Mesodermal cell (in vitro differentiated cells): Measurements from ENCODE around the gene MSX1.

Experiments
- H3K27ac ChIP-seq: 2 replicates; pipeline ENCODE4 v1.7.0; 2013; ENCODE audit warnings: mild to moderate bottlenecking, low read depth, low read length, moderate library complexity; ENCODE audit not compliant: severe bottlenecking
- H3K36me3 ChIP-seq: 2 replicates; pipeline ENCODE4 v1.7.1; 2013; ENCODE audit warnings: mild to moderate bottlenecking, low read length, moderate library complexity; ENCODE audit not compliant: control insufficient read depth, insufficient read depth
- H3K4me1 ChIP-seq: one replicate; pipeline ENCODE4 v1.7.1; 2013; ENCODE audit warnings: mild to moderate bottlenecking, low read length; ENCODE audit not compliant: insufficient read depth, control insufficient read depth, poor library complexity, severe bottlenecking
- H3K4me3 ChIP-seq: 2 replicates; pipeline ENCODE4 v1.7.0; 2013; ENCODE audit warnings: low read length, control low read depth, mild to moderate bottlenecking; ENCODE audit not compliant: insufficient read depth, poor library complexity, severe bottlenecking; ENCODE audit errors: extremely low read depth
- H3K9me3 ChIP-seq: 2 replicates; pipeline ENCODE4 v1.7.1; 2013; ENCODE audit warnings: mild to moderate bottlenecking, low read length, moderate library complexity; ENCODE audit not compliant: control insufficient read depth
- WGBS, 2 experiments: methylation state at CpG; one replicate each; pipeline ENCODE4 v1.1.5; 2013; ENCODE audit warnings: missing lambda C conversion rate in 2 of 2; ENCODE audit not compliant: insufficient coverage in 2 of 2; 5-methylcytosine and 5-hydroxymethylcytosine counted together

The MSX1 gene

GRCh38 chr4:4872314-4872903 is 12.9 kb downstream of the MSX1 start:
- Histone ChIP-seq H3K36me3 (no peaks in the 10 kb centered on the region), H3K27ac (no peak overlapping the region), H3K9me3 (no peaks in the 10 kb centered on the region), H3K4me1 (peaks cover 25% of the 10 kb centered on the region), H3K4me3 (no peak overlapping the region)
- WGBS, 2 experiments, result 4 to 7% methylated on average over 25 to 27 of the region's 28 CpGs

GRCh38 chr4:4873203-4873602 is 13.7 kb downstream of the MSX1 start:
- 54 to 57% methylated on average over 10 to 11 of the region's 11 CpGs for WGBS, 2 experiments
- no peaks in the 10 kb centered on the region for H3K36me3 ChIP-seq
- H3K4me1 ChIP-seq, result peaks cover 19% of the 10 kb centered on the region
- no peak overlapping the region for H3K27ac ChIP-seq
- H3K4me3 ChIP-seq, result no peak overlapping the region
- no peaks in the 10 kb centered on the region for H3K9me3 ChIP-seq

GRCh38 chr4:4874254-4874653 is 14.8 kb downstream of the MSX1 start:
- Histone ChIP-seq H3K27ac (no peak overlapping the region), H3K4me1 (peaks cover 16% of the 10 kb centered on the region), H3K4me3 (no peak overlapping the region), H3K36me3 (no peaks in the 10 kb centered on the region), H3K9me3 (no peaks in the 10 kb centered on the region)
- WGBS, 2 experiments, result 72% methylated on average over 2 of the region's 2 CpGs; no CpG with 5 or more reads in 1 of the 2 experiments

GRCh38 chr4:4875147-4875546 is 15.7 kb downstream of the MSX1 start:
- H3K36me3 ChIP-seq, result no peaks in the 10 kb centered on the region
- no peaks in the 10 kb centered on the region for H3K9me3 ChIP-seq
- H3K4me1 ChIP-seq, result peaks cover 12% of the 10 kb centered on the region
- H3K4me3 ChIP-seq, result no peak overlapping the region
- WGBS, 2 experiments, result 39 to 40% methylated on average over 4 to 5 of the region's 5 CpGs
- no peak overlapping the region for H3K27ac ChIP-seq

- Histone ChIP-seq H3K9me3 (no peaks in the 10 kb centered on the region), H3K27ac (no peak overlapping the region), H3K36me3 (no peaks in the 10 kb centered on the region), H3K4me3 (no peak overlapping the region), H3K4me1 (peaks cover 11% of the 10 kb centered on the region)
- 47 to 69% methylated on average over 5 of the region's 5 CpGs for WGBS, 2 experiments
Observed at GRCh38 chr4:4875611-4876010, 16.1 kb downstream of the MSX1 start.

- H3K9me3 ChIP-seq, result no peaks in the 10 kb centered on the region
- 90 to 95% methylated on average over 8 to 10 of the region's 12 CpGs for WGBS, 2 experiments
- H3K4me3 ChIP-seq, result no peak overlapping the region
- H3K27ac ChIP-seq, result no peak overlapping the region
- H3K36me3 ChIP-seq, result no peaks in the 10 kb centered on the region
- peaks cover 22% of the 10 kb centered on the region for H3K4me1 ChIP-seq
Observed at GRCh38 chr4:4876945-4877661, 17.6 kb downstream of the MSX1 start.

GRCh38 chr4:4880492-4880891 is 21.0 kb downstream of the MSX1 start:
- Histone ChIP-seq H3K9me3 (no peaks in the 10 kb centered on the region), H3K4me3 (no peak overlapping the region), H3K4me1 (peaks cover 18% of the 10 kb centered on the region), H3K36me3 (no peaks in the 10 kb centered on the region), H3K27ac (no peak overlapping the region)
- WGBS, 2 experiments, result 100% methylated on average over 1 of the region's 2 CpGs; no CpG with 5 or more reads in 1 of the 2 experiments

- Histone ChIP-seq H3K36me3 (no peaks in the 10 kb centered on the region), H3K4me1 (peaks cover 18% of the 10 kb centered on the region), H3K4me3 (no peak overlapping the region), H3K9me3 (no peaks in the 10 kb centered on the region), H3K27ac (peak overlapping the region; percentile 77)
- 80 to 100% methylated on average over 1 of the region's 2 CpGs for WGBS, 2 experiments
Observed at GRCh38 chr4:4881432-4881831, 22.0 kb downstream of the MSX1 start.

GRCh38 chr4:4884611-4885010 is 25.1 kb downstream of the MSX1 start:
- WGBS, 2 experiments, result 98 to 100% methylated on average over 4 of the region's 4 CpGs
- peaks cover 16% of the 10 kb centered on the region for H3K4me1 ChIP-seq
- no peaks in the 10 kb centered on the region for H3K9me3 ChIP-seq
- H3K27ac ChIP-seq, result no peak overlapping the region
- H3K36me3 ChIP-seq, result no peaks in the 10 kb centered on the region
- H3K4me3 ChIP-seq, result no peak overlapping the region

- no peak overlapping the region for H3K4me3 ChIP-seq
- H3K9me3 ChIP-seq, result no peaks in the 10 kb centered on the region
- H3K36me3 ChIP-seq, result no peaks in the 10 kb centered on the region
- no peak overlapping the region for H3K27ac ChIP-seq
- H3K4me1 ChIP-seq, result no peaks in the 10 kb centered on the region
- 80 to 91% methylated on average over 5 of the region's 5 CpGs for WGBS, 2 experiments
Observed at GRCh38 chr4:4887426-4887825, 28.0 kb downstream of the MSX1 start.

- H3K9me3 ChIP-seq, result no peaks in the 10 kb centered on the region
- H3K36me3 ChIP-seq, result no peaks in the 10 kb centered on the region
- no peaks in the 10 kb centered on the region for H3K4me1 ChIP-seq
- H3K4me3 ChIP-seq, result no peak overlapping the region
- WGBS, 2 experiments, result 87 to 93% methylated on average over 4 to 5 of the region's 5 CpGs
- no peak overlapping the region for H3K27ac ChIP-seq
Observed at GRCh38 chr4:4888695-4889094, 29.2 kb downstream of the MSX1 start.
